Measurements from ENCODE around the gene MYO15B.

GRCh38 chr17:75610103-75610984 is 22.7 kb downstream of the MYO15B start:
- TF ChIP-seq POLR2A (IDR thresholded peaks at IDR 0.05) (no peak), CTCF (IDR thresholded peaks at IDR 0.05) (no peak)

Data from uterus (tissue), 2 donors.